HG03025 (cell line): Measurements from ENCODE around the gene SOCS7.
"Not testable (repeated sequence)": the region's sequence is repeated elsewhere in the genome, so short reads cannot be mapped to it uniquely, and the experiment has no call there.

Experiments
- ATAC-seq: cut with Tn5 transposase; IDR thresholded peaks from one replicate; pipeline ENCODE4 v1.9.1; 2021; ENCODE audit warnings: mild to moderate bottlenecking, moderate library complexity; ENCODE audit not compliant: unreplicated experiment, low FRiP score

Gene SOCS7

DNA sequence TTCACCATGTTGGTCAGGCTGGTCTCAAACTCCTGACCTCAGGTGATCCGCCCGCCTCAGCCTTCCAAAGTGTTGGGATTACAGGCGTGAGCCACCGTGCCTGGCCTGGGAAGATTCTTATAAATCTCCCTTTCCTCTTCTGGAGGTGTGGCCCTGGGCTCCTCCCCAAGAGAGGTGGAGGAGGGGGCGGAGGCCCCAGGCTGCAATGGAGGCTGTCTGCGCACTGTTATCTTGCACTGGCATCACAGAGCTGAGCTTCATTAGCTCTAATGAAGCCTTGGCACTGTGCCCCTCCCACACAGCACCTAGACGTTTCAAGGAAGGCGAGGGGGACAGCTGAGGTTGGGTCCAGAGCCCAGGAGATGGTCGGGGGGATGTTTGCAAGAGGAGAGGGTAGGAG lies 84.2 kb downstream of the SOCS7 start:
- no peak for ATAC-seq

DNA sequence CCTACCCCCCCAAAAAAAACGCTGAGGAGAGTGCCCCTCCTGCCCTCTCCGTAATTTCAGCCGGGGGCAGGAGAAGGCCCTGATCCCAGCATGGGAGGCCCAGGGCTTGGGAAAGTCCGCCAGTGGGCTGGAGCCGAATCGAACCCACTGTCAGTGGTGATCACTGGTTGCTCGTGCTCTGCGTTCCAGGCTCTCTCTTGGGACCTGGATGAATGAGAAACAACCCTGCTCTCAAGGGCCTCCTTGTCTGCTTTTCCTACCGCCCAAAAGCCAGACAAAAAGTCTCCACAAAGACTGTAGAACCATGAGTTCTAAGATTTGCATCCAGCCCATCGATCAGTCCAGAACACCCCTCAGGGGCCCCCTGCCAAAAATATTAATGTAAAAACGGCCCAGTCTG lies 84.7 kb downstream of the SOCS7 start:
- ATAC-seq: no peak

DNA sequence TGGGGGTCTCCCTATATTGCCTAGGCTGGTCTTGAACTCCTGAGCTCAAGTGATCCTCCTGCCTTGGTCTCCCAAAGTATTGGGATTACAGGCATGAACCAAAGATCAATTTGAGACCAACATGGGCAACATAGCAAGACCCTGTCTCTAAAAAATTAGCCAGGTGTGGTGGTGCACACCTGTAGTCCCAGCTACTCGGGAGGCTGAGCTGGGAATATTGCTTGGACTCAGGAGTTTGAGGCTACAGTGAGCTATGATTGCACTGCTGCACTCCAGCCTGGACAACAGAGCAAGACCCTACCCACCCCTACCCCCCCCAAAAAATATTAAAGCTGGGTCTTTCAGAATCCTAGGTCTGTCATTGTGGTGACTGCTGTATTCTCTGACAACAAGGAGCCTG lies 85.7 kb downstream of the SOCS7 start:
- not testable (repeated sequence) for ATAC-seq

DNA sequence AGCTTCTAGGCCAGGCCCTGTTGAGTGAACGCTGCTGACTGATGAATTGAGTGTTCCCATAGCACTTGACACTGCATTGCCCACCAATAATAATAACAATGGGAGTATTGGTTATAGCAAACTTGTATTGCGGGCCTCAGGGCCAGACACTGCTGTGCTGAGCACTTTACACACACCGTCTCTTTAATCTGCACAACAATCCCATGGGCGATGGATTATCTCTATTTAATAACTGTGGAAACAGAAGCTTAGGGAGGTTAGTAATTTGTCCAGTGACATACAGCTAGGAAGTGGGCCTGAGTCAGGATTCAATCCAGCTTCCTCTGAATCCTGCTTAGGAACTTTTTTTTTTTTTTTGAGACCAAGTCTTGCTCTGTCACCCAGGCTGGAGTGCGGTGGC lies 87.8 kb downstream of the SOCS7 start:
- no peak for ATAC-seq

DNA sequence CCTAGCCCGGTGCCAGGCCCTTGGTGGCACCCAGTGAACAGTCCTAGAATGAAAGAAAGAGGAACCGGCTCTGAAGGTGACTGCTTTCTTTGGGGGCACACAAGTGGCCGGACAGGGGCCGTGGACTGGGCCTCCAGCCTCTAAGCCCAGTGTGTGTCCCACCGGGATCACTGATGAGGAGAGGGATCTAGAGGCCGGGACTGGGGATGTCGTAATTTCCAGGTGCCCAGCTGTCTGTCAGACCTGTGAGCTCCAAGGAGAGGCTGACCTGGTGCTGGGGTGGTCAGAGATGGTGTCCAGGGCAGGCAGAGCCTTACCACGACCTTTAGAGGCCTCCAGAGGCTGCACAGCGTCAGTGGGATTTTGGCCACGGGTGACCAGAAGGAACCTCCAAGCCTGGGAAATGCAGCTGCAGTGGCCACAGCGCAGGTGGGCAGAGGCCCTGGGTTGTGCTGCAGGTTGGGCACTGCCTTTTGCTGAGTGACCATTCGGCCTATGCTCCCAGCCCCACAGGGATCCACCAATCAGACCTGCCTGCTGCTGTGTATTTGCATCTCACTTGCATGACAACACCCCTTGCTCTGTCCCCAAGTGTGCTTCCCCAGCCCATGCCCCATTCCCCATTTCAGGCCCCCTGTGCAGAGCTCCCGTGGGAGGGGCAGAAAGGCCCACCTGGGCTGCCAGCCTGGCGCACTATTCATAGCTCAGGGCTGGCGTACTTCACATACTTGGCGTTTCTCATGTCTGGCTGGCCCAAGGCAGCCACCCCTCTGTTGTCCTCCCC lies 89.2 kb downstream of the SOCS7 start:
- no peak for ATAC-seq

DNA sequence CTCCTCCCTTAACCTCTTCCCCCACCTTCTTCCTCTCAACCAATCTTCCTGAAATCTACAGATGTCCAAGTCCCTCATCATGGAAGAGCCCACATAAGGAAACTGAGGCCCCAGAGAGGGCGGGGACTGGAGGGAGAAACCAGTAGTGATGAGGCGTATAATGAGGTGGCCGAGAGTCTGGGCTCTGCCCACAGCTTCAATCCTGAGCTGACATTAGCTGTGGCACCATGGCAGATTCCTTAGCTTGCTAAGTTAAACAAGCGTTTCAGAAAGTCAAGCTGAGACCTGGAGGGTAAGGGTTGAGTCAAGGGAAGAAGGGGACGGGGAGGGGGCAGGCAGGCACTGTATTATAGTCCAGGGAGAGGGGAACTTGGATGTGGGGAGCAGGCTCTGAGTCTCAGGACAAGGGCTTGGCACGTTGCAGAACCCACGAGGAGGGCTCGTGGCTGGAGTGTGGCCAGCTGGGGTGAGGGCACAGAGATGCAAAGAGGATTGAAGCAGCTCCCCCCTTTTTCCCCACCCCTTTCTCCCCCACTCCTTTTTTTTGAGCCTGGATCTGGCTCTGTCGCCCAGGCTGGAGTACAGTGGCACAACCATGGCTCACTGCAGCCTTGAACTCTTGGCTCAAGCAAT lies 89.9 kb downstream of the SOCS7 start:
- no peak for ATAC-seq

DNA sequence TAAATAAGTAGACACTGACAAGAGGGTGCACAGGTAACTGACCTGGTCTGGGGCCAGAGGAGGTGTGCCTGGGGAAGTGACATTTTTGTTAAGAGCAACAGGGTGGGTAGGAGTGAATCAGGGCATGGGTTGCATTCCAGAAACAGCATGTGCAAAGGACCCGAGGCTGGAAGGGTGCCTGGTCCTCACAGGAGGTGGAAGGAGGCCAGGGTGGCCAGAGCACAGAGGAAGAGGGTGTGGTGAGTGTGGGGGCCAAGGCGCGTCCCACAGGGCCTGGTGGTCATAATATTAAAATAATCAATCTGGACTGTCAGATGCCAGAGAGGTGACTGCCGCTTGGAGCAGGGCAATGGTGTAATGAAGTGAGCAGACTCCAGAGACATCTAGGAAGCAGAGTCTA lies 90.9 kb downstream of the SOCS7 start:
- no peak for ATAC-seq

DNA sequence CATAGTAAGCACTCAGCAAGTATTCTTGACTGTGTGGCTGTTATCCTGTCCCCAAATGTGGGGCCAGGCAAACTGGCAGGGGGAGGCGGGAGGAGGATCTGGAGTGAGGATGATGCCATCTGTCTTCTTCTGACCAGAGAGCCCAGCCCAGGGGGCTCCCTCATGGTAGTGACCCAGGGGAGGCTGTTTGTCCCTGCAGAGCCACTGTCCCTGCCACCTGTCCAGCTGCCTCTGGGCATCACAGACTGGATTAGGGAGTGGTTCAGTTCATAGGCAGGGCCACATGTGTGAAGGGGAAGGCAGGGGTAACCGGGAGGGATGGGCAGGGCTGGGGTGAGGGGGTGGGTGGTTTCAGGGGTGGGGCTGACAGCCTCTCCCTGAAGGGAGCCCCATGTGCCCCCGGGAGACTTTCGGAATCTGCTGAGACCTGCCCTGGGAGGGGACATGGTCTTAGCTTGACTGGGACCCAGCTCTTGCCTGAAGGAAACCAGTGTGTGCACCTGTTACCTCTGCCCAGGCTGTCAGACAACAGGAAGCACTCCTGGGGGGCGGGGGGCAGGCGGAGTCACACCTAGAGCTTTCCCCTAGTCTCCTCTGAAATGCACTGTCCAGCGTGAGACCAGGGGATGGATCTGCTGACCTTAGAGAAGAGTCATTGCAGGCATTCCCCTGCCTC lies 91.8 kb downstream of the SOCS7 start:
- ATAC-seq: no peak

DNA sequence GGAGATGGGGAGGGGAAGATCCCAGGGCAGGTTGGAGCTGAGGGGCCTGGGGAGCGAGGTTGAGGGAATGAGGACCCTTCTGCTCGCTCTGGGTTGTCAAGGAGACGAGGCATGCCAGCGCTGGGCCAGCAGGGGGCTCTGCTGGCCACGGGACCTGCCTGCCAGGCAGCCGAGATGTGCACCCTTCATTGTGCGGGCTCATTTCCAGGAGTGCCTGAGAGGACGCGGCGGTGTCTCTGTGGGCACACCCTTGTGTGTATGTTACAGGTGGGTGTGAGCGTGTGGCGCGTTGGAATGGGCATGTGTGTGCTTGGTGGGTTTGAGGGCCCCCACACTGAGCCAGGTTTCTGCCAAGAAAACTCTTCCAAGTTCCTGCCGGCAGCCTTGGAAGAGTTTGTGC lies 92.5 kb downstream of the SOCS7 start:
- no peak for ATAC-seq

DNA sequence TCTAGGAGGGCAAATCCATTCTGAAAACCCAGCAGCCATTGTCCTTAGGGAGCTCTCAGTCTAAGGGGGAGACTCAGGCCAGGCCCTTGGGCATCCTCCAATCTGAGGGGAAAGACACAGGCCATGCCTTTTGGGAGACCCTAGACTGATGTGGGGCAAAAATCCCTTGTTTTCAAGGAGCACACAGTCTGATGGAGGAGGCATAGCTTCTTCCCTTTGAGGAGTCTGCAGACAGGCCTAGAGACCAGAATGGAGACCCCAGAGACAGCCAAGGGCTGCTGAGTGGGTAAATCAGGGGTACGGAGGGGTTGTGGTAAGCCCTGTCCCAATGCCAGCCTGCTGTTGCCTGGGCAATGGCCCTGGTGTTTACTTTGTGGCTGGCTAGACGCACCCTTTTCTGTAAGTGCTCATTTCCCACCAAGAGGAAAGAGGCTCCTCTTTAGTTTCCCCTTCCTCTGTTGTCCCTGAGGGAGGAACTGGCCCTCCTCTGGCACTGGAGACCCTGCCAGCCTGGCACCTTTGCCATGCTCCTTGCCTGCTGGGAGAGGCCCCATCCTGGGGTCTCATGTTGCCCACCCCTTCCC lies 96.0 kb downstream of the SOCS7 start:
- no peak for ATAC-seq

DNA sequence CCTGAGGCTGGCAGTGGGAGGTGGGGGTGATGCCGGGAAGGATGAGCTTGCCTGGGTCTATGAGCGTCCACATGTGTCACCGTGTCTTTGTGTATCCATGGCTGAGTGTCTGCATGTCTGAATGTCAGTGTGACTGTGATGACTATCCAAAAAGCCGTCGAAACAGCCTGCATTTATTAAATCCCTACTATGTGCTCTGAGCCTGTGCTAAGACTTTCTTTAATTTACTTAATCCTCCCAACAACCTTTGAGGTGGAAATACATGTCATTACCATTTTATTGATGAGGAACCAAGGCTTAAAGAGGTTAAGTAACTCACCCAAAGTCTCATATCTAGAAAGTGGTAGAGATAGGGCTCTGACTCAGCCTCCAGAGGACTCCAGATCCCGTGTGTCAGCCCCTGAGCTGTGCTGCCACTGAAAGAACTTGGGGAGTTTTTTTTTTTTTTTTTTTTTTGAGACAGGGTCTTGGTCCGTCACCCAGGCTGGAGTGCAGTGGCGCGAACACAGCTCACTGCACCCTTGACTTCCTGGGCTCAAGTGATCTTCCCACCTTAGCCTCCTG lies 96.6 kb downstream of the SOCS7 start:
- no peak for ATAC-seq

DNA sequence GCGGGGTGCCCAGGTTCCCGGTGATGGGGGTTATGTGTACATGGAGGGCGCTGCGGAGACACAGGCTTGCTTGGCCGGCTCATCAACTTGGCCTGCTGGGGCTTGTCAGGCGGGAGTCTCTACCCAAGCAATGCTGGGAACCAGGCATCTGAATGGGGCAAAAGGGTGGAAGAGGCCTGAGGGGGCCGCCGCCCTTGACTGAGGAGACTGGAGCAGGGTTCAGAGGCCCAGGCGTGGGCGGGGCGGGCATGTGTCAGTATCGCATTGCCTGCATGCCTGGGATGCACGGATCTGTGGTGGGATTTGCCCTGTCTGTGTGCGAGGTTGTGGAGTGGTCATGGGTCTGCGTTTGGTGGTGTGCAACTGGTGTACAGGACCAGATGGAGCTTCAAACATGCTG lies 97.7 kb downstream of the SOCS7 start:
- ATAC-seq: no peak

DNA sequence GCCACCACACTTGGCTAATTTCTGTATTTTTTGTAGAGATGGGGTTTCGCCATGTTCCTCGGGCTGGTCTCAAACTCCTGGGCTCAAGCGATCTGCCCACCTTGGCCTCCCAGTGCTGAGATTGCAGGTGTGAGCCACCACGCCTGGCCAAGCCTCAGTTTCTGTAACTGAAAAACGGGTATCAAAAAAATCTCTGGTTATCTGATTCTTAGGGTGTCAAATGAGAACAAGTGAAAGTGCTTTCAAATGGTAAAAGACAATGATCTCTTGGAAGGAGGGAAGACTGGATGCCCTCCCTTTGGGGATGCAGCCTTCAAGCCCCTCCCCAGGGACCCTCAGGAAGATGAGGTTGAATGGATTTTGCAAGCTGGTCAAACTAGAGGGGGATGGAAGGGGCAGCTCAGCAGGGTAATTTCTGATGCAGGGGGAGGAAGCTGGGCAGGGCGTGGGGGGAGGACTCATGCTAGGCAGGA lies 98.9 kb downstream of the SOCS7 start:
- ATAC-seq: no peak

DNA sequence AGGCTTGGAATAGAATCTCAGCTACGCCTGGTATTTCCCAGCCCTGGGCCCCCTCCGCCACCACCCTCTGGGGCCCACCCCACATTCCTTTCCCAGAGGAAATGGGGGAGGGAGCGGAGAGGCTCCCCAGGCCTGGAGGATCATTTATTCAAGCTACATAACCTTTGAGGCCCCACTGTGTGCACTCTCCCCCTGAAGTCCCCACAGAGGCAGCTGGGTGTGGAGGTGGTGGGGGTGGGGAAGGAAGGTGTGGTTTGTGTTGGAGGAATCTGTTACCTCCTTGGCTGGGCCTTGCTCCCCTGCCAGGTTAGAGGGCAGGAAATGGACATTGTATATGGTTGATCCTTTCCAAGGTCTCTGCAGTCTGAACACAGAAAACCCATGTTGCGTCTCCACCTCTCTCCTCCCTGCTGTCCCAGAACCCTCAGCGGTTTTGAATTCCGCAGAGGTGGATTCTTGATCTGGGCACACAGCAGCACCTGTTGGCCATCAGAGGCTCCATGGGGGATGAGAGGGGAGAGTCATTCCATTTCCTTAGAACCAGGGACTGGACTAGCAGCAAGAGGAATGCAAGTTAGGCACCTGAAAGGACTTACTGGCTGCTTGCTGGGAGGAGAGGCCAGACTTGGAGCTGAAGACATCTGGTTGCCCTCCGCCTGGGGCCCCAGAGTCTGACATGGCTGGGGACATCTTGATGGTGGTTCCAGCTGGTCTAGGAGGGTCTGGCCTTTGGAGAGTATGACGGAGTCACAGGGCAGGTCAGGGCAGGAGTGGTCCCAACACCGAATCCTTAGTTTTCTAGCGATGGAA lies 99.6 kb downstream of the SOCS7 start:
- no peak for ATAC-seq

DNA sequence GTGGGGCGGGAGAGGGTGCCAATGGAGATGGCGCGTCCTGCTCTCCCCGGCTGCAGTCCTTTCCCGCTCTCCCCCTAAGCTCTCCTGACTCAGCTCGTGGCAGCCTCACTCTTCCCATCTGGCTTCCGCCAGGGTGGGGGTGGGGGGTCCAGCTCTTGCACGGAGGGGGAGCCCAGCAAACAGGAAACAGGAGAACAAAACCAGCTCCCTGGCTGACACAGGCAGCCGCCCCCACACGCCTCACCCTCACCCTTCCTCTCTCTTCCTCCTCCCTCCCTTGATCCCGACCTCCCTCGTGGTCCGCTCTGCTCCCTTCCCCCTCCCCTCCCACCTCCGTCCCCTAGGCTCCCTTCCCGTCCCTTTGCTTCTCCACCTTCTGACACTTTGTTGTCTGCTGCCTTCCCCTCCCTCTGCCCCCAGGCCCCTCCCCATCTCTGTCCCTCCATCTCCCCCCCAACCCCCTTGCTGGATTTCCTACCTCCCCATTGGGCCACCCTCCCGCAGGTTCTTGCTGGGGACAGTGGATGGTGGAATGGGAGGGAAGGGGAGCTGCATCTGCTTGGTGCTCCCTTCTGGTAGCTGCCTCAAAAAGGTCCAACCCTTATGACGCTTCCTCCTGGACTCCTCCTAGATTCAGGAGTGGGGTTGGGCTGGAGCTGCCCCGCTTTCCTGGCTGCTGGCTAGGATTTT lies 100.3 kb downstream of the SOCS7 start:
- no peak for ATAC-seq

DNA sequence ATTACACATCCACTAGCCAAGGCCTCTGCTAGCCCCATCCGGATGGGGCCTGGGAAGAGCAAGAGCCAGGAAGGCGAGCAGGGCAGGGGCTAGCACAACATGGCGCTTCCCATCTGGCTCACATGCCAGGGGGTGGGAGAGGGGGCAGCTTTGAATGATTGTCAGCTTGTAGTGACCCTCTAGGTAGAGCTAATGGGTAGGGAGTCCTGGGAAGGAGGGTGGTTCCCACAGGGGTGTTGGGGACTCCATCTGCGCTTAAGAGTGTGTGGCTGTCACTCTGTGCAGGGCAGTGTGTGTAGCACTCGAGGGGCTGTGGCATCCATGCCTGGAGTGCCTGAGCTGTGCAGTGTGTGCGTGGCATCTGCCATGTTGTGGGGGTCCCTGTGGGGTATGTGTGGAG lies 101.1 kb downstream of the SOCS7 start:
- no peak for ATAC-seq

DNA sequence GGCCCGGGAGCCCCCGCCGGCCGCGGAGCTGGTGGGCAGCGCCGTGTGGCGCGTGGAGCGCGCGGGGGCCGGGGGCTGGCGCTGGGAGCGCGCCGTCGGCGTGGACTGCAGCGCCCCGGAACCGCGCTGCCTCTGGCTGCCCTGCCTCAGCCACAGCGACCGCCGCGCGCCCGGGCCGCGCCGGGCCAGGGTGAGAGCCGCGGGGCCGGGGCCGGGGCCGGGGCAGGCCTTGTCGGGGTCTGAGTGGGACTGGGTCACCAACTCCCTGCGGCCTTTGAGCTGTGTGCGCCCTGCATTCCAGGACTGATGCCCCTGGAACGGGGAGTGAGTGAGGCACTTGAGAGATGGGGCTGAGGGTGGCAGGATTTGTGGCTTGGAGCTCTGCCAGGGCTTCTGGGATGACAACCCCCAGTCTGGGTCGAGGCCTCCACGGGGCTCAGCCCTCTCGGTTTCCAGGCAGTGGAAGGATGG lies 102.3 kb downstream of the SOCS7 start:
- ATAC-seq: no peak

DNA sequence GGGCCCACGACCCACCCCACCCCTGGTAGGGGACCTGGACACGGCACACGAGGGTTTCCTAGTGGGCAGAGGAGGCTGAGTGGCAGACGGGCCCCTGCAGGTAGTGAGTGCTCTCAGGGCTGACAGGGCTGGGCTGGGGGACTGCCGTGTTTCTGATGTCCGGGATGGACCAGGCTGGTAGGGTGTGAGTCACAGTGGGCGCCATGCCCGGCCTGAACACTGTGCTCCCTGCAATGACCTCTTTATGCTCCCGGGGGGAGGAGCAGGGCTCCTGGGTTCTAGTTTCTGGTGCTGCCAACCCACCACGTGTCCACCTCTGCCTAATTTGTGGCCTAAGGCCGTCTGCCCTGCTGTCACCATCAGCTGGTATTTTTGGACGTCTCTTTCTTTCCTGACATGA lies 102.9 kb downstream of the SOCS7 start:
- ATAC-seq: no peak
